SU-DHL-6 (cell line): ENCODE data around the gene TTC8.

Experiments
- EZH2phosphoT487 ChIP-seq: fragments of 200-600 bp; sonication (generic), shearing (Covaris generic); conservative IDR thresholded peaks from 2 replicates; pipeline ENCODE4 v1.6.1; 2018; ENCODE audit warnings: mild to moderate bottlenecking, antibody characterized with exemption, low read length, moderate library complexity, mixed read lengths
- TF ChIP-seq, protein P1 (sequence below): fragments of 200-600 bp; sonication (generic); IDR thresholded peaks from one replicate; pipeline ENCODE4 v1.5.1; 2017; ENCODE audit warnings: antibody characterized with exemption, mild to moderate bottlenecking, low read length, moderate library complexity; ENCODE audit not compliant: insufficient read depth, poor library complexity, severe bottlenecking

DNA sequence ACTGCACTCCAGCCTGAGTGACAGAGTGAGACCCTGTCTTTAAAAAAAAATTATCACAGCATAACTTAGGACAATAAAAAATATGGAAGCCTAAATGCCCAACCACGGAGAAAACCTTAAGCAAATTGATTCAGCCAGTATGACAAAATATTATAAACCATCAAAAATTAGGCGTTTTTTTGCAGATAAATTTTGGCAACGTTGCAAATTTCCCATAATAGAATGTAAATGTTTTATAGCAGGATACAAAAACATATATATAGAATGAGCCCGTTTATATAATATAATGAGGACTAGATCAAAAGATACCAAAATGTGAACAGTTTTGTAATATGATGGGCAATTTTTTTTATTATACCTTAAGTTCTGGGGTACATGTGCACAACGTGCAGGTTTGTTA is 24.9 kb upstream of the TTC8 start:
- TF ChIP-seq, protein P1, sequence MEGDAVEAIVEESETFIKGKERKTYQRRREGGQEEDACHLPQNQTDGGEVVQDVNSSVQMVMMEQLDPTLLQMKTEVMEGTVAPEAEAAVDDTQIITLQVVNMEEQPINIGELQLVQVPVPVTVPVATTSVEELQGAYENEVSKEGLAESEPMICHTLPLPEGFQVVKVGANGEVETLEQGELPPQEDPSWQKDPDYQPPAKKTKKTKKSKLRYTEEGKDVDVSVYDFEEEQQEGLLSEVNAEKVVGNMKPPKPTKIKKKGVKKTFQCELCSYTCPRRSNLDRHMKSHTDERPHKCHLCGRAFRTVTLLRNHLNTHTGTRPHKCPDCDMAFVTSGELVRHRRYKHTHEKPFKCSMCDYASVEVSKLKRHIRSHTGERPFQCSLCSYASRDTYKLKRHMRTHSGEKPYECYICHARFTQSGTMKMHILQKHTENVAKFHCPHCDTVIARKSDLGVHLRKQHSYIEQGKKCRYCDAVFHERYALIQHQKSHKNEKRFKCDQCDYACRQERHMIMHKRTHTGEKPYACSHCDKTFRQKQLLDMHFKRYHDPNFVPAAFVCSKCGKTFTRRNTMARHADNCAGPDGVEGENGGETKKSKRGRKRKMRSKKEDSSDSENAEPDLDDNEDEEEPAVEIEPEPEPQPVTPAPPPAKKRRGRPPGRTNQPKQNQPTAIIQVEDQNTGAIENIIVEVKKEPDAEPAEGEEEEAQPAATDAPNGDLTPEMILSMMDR, result no peak
- no peak for TF ChIP-seq EZH2phosphoT487
